ENCODE data around the gene LRFN2.

Gene LRFN2

DNA sequence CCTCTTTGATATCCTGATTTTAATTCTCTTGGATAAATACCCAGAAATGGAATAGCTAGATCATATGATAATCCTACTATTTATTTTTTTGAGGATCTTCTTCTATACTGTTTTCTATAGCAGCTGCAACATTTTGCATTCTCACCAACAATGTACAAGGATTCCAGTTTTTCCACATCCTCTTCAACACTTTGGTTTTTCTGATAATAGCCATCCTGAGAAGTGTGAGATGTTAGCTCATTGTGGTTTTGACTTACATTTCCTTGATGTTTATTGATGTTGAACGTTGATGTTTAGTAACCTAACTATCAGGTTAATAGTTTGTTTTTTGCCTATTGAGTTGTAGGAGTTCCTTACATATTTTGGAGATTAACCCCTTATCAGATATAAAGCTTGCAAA is 217.3 kb downstream of the LRFN2 start:
- DNase-seq = no peak

DNA sequence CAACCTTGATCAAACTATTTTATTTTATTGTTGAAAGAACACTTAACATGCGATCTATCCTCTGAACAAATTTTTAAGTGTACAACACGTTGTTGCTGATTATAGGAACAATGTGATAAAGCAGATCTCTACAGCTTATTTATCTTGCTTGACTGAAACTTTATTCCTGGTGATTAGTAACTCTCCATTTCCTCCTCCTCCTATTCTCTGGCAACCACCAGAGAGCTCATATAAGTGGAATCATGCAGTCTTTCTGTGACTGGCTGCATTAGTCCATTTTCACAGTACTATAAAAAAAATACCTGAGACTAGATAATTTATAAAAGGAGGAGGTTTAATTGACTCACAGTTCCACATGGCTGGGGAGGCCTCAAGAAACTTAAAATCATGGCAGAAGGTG is 218.1 kb downstream of the LRFN2 start:
- DNase-seq = no peak

DNA sequence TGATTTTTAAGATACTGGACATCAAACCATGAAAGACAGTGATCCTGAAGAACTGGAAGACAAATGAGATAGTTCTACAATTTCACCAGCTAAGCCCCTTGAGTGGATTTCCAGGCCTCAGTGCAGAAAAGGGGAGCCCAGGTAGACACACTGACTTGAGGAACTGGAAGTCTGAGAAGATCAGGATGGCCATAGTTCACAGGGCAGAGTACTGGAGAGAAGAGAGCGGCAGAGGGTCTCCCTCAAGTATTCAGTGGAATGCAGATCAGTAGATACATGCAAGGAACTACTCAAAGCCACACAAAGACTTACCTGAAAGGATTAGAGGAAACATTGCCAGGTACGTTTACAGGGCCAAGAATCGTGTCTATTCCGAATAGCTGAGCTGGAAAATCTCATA is 224.3 kb downstream of the LRFN2 start:
- no peak for DNase-seq

DNA sequence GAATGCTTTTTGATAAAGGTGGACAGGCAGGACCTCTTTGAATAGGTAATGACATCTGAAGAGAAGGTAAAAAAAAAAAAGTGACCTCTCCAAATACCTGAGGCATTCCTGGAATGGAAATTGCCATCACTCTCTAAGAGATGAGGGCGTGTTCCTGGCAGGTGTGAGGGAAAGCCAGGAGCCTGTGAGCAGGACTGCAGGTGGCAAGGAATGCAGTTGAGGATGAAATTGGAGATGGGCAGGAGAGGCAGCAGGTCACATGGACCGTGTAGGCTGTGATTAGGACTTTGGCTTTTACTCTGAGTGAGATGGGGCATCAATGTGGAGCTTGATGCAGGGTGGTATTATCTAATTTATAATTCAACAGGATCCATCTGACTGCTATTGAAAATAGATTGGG is 227.4 kb downstream of the LRFN2 start:
- DNase-seq = no peak

DNA sequence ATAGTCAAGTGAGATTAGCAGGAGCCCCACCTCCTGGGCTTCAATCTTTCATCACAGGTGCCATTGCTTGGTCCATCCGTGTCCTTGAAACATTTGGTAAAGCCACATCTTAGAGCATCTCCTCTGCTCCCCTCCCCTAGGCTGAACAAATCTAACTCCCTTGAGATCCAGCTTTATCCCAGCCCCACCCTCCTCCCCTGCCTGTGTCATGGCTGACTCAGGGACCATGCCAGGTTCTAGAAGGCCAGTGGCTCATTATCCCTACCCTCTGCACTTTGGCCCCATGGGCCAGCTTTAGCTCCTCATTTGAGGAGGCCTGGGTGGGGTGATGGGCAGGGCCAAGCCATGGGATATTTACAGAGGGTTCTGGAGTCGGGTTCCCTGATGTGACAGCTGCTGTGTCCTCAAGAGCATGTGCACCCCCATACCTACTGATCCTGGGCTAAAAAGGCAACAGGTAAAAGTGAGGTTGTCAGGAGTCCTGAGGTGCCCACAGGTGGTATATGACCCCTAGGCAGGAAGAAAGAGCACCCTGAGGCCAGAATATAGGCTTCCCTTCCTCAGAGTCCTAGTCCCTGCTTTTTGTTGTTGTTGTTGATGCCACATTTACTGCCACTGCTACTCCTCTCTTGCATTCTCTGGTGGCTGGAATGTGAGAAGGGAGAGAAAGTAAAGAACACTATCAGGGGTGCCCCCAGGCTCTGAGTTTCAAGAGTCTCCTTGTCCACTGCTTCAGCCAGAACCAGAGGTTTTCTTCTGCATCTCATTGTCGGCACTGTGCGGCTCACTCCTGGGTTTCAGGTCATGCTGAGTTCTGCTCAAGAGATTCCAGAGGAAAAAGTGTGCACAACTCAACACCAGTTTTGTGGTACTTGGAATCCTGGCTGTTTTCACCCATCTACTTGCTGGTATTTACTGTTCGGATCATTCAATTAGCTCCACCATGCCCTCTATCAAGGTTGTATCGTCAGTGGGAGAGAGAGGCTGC is 228.4 kb downstream of the LRFN2 start:
- no peak for DNase-seq

DNA sequence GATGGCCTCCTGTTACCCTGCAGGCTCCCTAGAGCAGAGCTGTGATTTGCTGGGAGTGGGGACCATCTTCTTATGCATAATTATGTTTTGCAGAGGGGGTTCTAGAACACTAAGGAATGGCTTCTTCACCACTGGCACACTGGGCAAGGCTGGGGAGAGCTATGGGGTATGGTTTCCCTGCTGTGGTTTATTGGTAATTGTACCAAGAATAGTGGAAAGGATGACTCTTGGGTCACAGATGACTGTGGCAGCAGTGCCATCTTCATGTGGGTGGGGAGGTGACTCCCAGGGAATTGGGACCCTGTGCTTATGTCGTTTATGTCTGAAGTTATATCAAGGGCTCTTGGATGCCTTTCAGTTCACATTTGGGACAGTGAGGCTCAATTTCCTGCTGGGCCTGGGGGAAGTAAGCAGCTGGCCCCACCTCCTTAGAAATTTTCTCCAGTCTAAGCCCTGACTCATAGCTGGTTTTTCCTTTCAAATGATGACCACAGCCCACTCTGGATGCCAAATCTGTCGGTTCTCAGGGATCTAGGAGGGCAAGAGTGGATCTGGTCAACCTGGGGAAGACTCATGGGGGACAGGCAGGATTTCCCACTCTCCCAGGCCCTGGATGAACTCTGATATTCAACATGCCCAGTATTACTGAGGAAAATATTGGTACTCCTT is 230.8 kb downstream of the LRFN2 start:
- no peak for DNase-seq

DNA sequence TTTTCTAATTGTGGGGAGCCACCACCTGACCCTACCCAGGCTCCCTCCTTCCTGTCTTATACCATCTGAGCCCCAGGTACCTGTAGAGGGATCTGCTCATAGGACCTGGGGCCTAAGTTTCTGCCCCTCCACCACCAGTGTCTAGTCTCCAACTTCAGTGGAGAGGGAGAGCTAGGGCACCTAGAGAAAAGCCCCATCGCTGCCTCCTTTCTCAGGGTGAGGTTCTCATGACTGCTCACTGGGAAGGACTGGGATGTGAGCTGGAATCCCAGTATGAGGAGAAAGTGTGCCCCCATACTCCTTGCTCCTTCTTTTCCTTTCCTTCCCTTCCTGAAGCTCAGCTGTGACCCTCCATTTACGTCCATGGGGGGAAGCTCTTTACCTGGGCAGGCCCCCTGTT is 231.6 kb downstream of the LRFN2 start:
- no peak for DNase-seq

DNA sequence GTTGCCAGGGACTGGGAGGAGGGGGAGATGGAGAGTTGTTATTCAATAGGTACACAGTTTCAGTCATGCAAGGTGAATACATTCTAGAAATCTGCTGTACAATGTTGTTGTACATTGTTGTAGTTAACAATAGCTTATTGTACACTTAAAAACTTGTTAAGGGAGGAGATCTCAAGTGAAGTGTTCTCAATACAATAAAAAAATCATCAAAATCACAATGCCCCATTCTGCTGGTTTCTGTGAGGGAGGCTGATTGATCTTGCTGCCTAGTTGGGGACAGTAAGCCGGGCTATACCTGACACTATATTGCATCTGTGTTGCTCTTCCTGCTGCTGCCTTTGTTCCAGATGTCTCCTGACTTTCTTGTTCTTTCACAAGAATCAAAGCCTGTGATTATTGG is 232.1 kb downstream of the LRFN2 start:
- DNase-seq = no peak

DNA sequence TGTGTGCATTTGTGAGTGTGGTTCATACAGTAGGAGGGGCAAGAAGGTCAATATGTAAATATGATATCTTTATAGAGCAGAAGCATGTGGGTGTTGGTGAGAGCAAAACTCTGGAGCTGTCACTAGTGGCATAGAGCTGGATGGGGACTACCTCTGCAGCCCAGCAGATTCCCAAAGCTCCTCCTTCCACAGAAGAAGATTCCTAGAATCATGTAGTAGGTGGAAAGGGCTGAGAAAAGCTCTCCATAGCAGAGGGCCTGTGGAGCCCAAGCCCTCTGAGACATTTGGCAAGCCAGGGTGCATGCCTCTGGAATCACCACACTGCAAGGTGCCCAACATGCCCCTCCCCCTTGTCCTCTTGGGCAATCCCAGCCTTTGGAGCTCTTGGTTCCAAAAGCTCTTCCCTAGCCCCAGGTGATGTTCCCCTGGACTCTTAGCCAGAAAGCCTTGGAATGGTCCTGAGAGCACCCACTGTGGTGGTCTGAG is 233.2 kb downstream of the LRFN2 start:
- DNase-seq = no peak

DNA sequence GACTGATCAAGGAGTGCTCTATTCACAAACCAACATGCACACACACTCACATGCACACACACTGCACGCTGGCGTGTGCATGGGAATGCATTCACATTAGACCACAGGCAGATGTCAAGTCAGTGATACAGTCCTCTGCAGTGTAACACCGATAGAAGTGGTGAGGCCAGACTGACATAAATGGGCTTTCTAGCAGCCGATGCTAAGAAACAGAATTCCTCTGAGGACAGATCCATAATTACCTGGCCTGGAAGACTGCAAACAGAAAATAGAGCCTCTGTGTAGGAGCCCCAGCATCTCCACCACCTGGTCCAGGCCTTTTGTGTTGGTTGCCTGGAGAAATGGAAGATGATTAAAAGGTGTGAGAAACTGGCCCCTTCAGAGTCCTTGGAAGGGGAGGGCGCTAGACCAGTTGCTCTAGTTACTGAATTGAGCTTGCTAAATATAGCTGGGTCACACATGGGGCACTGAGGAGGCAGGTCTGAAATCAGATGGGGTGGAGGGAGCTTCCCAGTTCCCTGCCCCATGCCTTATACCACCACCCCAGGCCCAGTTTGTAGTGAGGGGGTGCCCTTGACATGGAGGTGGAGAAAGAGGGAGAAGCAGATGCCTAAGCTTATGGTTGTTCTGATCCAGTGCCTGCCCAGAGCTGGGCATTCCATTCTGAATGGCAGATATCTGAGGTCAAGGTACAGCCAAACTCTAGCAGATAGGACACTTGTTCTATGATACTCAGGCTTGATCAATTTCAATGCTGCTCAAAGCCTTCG is 233.8 kb downstream of the LRFN2 start:
- DNase-seq = no peak

DNA sequence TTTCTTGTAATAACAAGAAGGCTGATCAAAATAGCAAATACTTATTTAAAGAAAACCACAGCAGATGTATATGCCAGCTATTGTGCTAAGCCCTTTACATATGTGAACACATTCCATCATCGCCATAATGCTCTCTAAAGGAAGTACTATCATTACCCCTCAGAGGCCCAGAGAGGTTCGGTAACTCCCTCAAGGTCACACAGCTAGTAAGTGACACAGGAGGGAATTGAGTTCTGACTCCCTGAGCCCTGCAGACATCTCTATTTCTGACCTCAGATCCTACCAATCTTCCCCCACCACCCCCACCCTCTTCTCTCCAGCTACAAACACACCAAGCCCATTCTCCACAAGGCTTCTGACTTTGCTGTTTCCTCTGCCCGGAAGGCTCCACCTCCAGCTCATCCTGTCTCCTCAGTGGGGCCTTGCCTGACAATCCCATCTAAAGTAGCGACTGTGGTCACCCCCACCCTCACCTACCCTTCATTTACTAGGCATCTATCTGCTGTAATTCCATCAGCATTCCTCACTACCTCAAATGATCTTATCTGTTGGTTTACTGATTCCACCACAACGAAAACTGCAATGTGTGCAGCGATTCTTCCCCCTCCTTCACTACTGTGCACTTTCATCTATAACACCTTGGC is 234.5 kb downstream of the LRFN2 start:
- no peak for DNase-seq

DNA sequence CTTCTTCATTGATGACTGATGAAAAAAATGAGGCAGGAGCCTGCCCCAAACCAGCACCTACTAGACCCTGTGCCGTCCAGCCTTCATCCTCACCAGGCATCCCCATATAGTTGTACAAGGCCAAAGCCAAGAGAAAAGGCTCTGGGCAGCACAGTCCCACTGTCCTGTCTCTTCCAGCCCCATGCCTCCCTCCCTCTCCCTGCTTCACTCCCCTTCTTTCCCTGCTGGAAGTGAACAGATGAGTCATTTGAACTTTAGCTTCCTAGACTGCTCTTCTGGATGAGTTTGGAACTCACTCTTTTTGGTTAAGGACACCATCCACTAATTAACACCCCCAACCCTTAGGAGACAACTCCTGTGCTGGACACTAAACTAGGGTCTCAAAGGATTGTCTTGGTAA is 235.2 kb downstream of the LRFN2 start:
- DNase-seq = no peak

DNA sequence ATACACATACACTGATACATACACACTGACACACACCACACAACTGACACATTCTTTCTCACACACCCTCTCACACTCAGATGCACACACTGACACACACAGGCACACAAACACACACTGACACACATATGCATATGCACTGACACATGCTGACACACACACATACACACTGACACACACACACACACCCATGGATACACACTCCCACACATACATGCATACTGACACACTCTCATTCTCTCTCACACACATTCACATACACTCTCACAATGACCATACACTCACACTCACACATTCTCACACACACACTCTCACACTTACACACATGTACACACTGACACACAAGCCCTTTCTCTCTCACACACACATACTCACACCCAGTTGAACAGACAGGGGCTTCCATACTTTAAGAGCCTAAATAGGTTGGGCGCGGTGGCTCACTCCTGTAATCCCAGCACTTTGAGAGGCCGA is 236.4 kb downstream of the LRFN2 start:
- DNase-seq = no peak

DNA sequence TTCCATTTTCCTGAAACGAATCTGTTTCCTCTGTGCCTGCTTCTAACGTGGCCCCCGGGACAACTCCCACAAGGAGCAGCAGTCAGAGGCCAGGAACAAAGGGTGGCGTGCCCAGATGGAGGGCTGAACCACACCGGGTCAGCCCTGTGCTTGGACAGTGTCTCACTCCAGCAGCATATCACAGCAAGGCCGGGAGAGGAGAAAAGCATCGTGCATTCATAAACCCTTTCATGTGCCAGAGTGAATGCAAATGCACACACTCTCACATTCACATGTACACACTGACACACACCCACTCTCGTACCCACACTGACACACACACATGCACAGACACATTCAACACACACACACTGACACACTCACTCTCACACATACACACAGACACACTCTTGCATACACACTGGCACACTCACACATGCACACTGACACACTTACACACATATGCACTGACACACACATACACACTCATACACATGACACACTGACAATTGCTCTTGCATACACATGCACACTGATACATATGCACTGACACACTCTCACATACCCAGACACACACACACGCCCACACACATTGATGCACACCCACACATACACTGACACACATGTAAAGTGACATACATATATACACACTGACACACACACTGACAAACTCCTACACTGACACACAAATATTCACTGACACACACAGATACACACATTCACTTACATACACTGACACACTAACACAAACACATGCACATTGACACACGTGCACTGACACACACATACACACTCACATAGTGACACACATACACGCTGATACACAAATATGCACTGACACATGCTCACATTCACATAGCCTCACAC is 237.0 kb downstream of the LRFN2 start:
- no peak for DNase-seq

DNA sequence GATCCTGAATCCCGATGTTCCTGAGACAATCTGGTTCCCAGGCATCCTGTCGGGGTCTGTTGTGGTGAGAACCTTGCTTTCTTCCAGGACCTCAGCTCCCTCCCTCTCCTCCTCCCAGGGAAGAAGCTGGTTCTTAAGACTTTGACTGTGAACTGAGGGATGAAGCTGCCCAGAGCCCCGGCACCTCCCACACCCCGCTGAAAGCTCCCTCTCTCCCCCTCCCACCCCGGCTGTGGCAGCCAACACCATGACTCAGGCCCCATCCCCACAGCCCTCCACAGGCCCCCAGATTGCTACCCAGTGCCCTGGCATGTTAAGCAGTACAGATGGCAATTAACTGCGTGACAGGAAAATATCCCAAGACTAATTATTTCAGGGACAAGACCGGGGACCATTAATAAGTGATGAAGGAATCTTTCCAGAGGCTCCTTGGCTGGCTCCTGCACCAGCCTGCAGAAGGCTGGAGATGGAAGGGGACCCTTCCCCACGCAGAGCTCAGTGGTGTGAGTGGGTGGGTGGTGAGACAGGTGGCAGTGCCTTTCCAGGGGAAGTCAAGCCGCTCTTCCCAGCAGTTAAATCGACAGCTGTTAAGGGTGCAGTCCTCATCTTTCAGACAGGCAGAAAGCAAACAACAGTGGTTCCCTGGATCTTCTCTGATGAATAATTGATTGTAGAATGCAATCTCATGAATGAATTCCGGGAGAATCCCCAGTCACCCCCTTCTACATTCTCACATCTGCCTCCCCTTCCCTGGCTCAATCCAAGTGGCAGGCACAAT is 237.9 kb downstream of the LRFN2 start:
- no peak for DNase-seq

DNA sequence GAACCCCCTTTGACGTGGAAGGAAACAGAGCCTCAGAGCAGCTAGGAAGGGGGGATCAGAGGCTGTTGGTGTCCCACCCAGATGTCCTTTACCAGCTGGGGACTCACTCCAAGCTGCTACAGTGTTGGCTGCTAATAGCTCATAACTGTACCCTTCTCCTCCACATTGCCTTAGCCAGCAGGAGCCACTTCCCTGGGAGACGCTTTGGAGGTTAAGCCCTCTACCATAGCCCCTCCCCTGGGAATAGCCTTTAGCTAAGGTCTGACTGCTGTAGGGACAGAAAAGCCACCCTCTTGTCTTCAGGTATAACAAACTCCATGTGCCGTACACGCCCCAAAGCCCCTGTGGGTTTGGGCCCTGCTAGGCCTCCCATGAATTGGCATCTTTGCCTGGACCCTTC is 238.6 kb downstream of the LRFN2 start:
- no peak for DNase-seq

DNA sequence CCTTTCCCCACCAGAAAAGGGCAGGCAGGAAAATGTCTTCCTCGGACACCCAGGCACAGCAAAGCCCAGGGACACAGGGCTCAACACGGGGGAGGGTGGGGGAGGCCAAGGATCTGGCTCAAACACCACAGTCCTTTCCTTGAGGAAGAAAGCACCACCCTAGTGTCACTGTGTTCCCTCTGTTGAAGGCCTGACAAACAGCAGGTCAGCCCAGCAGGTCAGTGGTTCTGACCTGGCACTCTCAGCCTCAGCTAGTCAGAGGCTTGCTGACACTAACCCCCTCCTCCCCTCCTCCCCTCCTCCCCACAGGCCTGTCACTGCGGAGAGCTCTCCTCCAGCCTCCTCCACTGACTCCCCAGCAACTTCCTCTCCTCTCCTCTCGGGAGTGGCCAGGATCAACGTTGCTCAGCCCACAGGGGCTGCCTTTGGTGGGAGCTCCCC is 239.6 kb downstream of the LRFN2 start:
- DNase-seq = no peak

DNA sequence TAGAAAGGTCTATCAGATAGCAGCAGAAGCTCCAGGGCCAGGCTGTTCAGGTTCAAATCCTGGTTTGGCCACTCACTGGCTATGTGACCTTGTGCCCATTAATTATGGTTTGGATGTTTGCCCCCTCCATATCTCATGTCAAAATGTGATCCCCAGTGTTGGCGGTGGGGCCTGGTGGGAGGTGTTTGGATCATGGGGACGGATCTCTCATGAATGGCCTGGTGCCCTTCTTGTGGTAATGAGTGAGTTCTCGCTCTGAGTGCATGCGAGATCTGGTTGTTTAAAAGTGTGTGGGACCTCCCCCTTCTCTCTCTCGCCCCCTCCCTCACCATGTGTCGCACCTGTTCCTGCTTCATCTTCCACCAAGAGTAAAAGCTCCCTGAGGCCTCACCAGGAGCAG is 240.9 kb downstream of the LRFN2 start:
- DNase-seq = no peak

DNA sequence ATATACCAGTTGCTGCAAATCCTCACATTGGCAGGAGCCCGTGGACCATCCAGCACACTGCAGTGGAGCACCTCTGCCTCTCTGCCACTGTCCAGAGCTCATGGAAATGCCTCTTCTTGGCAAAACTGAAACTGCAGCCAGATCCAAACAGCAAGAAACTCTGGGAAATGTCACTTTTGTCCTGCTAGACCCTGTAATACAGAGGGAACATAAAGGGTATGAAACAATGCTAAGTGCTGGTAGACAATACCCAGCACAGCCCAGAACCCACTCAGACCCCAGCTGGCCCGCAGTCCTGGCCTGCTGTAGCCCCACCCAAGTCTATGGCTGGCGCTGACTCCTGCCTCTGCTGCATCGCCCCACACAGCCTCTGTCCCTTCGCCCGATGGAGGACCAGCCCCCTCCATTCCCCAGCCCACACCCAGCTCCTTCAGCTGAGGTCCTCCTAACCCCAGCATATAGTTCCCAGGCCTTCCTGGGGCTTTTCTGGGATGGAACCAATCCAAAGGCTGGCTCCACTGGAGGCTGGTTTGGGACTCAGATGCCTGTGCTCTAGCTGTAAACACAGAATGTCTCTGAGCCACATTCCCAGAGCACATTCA is 242.5 kb downstream of the LRFN2 start:
- no peak for DNase-seq

DNA sequence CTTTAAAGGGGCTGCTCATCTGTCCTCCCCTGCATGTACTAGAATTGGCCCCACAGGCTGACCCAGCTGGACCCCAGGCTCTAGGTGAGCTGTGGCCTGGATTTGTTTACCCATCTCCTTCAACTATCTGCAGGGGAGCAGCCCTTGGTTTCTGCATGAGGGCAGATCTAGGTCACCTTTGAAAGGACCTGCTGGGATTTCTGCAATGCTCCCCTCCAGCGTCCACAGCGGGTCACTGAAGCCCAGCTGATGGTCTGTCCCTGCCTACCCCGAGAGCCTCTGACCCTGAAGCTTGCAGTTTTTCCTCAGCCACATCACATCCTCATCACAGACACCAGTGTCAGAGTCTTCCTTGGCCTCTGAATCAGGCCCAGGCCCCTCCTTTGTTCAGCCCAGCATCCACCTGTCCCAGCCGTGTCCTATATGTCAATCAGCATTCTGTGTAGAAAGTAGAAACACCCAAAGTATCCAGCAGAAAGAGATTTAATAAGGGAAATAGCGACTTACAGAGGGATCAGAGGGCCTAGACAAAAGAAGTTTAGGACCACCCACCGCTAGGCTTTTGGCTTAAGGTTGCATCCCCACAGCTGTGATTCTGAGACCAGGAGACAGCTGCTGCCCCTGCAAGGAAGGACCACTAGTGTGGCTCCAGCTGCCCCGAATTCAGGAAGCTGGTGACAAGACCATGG is 243.1 kb downstream of the LRFN2 start:
- DNase-seq = no peak
